CD14-positive monocyte (primary cell): ENCODE data around the gene RPL37. TPM values are rescaled to one million over a fixed set of nuclear protein-coding genes. Genes with fewer than 3 reads are reported as not detected.
A peak's percentile ranks its signal among the peaks of the same experiment; 100 is the strongest.

Source experiments
- DNase-seq, 3 donors: peaks; one replicate each; pipeline ENCODE4 v3.0.0-alpha.2; 2011 to 2022
- H2AFZ ChIP-seq: 2 replicates; pipeline ENCODE4 v1.6.0; 2012; ENCODE audit warnings: mild to moderate bottlenecking, low read depth, low read length, inconsistent platforms; ENCODE audit not compliant: insufficient read depth, poor library complexity, severe bottlenecking
- H3K27ac ChIP-seq, 2 donors: 1 replicate in 1 of 2; 2 replicates in 1 of 2; pipeline ENCODE4 v1.5.1; 2012 to 2013; ENCODE audit warnings: low read length in 2 of 2, control low read depth in 1 of 2, inconsistent platforms in 1 of 2, low read depth in 1 of 2, mild to moderate bottlenecking in 1 of 2
- H3K27me3 ChIP-seq, 2 donors: one replicate each; pipeline versions ENCODE4 v1.6.0 to v1.6.1; 2011 to 2013; ENCODE audit warnings: low read length in 2 of 2; ENCODE audit not compliant: control insufficient read depth in 2 of 2, insufficient read depth in 2 of 2
- H3K36me3 ChIP-seq, 2 donors: replicated peaks in 1 of 2; 1 replicate in 1 of 2; 2 replicates in 1 of 2; pipeline versions ENCODE4 v1.5.1 to v1.6.1; 2012 to 2013; ENCODE audit warnings: low read length in 2 of 2, control low read depth in 1 of 2, inconsistent platforms in 1 of 2, mild to moderate bottlenecking in 1 of 2; ENCODE audit not compliant: insufficient read depth in 2 of 2, control insufficient read depth in 1 of 2
- H3K4me1 ChIP-seq, 2 donors: 1 replicate in 1 of 2; 2 replicates in 1 of 2; pipeline versions ENCODE4 v1.5.1 to v1.6.1; 2012 to 2013; ENCODE audit warnings: low read length in 2 of 2, control low read depth in 1 of 2, inconsistent platforms in 1 of 2, mild to moderate bottlenecking in 1 of 2, moderate library complexity in 1 of 2; ENCODE audit not compliant: insufficient read depth in 2 of 2, control insufficient read depth in 1 of 2
- H3K4me2 ChIP-seq: replicated peaks from 2 replicates; pipeline ENCODE3; 2012; ENCODE audit warnings: low read length, moderate library complexity, mild to moderate bottlenecking; ENCODE audit not compliant: poor library complexity, severe bottlenecking; ENCODE audit errors: extremely low read depth
- H3K4me3 ChIP-seq, 3 experiments: fragments of 200-600 bp in 1 of 3; sonication (generic) in 1 of 3; replicated peaks in 1 of 3; 1 replicate in 2 of 3; 2 replicates in 1 of 3; pipeline ENCODE4 v1.5.1; 2011 to 2013; ENCODE audit warnings: low read length in 3 of 3, mild to moderate bottlenecking in 3 of 3, control low read depth in 2 of 3, low read depth in 2 of 3, inconsistent platforms in 1 of 3, moderate library complexity in 1 of 3
- H3K79me2 ChIP-seq: 2 replicates; pipeline ENCODE4 v1.6.0; 2012; ENCODE audit warnings: mild to moderate bottlenecking, control low read depth, inconsistent platforms, low read length, moderate library complexity; ENCODE audit not compliant: insufficient read depth
- H3K9ac ChIP-seq: 2 replicates; pipeline ENCODE4 v1.6.0; 2017; ENCODE audit warnings: low read length, mild to moderate bottlenecking; ENCODE audit not compliant: insufficient read depth, poor library complexity, severe bottlenecking
- H3K9me3 ChIP-seq, 2 donors: replicated peaks in 1 of 2; 1 replicate in 1 of 2; 2 replicates in 1 of 2; pipeline versions ENCODE4 v1.5.1 to v1.6.1; 2012 to 2013; ENCODE audit warnings: low read length in 2 of 2, control low read depth in 1 of 2; ENCODE audit not compliant: control insufficient read depth in 1 of 2, insufficient read depth in 1 of 2
- H4K20me1 ChIP-seq: 2 replicates; pipeline ENCODE4 v1.6.0; 2012; ENCODE audit warnings: mild to moderate bottlenecking, low read length, control low read depth, moderate library complexity; ENCODE audit not compliant: insufficient read depth
- H3K27ac Mint-ChIP-seq, 7 donors: one replicate each; pipeline ENCODE4 v1.8.0; 2020; ENCODE audit warnings: mild to moderate bottlenecking in 7 of 7, mixed read lengths in 7 of 7, moderate library complexity in 6 of 7, inconsistent platforms in 2 of 7
- H3K27me3 Mint-ChIP-seq, 3 donors: one replicate each; pipeline ENCODE4 v1.8.0; 2021 to 2022; ENCODE audit warnings: low read depth in 3 of 3, mild to moderate bottlenecking in 3 of 3, mixed read lengths in 3 of 3, moderate library complexity in 3 of 3, inconsistent platforms in 1 of 3
- H3K36me3 Mint-ChIP-seq, 2 donors: one replicate each; pipeline ENCODE4 v1.8.0; 2020; ENCODE audit warnings: mixed read lengths in 2 of 2, inconsistent platforms in 1 of 2, mild to moderate bottlenecking in 1 of 2
- H3K4me1 Mint-ChIP-seq: one replicate; pipeline ENCODE4 v1.8.0; 2020; ENCODE audit warnings: mild to moderate bottlenecking, mixed read lengths
- H3K4me3 Mint-ChIP-seq, 2 donors: one replicate each; pipeline ENCODE4 v1.8.0; 2020; ENCODE audit warnings: mild to moderate bottlenecking in 2 of 2, mixed read lengths in 2 of 2, moderate library complexity in 1 of 2
- H3K9me3 Mint-ChIP-seq, 7 donors: one replicate each; pipeline ENCODE4 v1.8.0; 2020 to 2022; ENCODE audit warnings: mixed read lengths in 7 of 7, mild to moderate bottlenecking in 6 of 7, moderate library complexity in 6 of 7, inconsistent platforms in 2 of 7
- WGBS: methylation state at CpG from one replicate; pipeline ENCODE4 v1.1.5; 2013; ENCODE audit warnings: missing lambda C conversion rate; ENCODE audit not compliant: insufficient coverage; 5-methylcytosine and 5-hydroxymethylcytosine counted together
- intact Hi-C, 2 donors: fragments of 100-400 bp; cut with micrococcal nuclease; formaldehyde crosslinking; loops; one replicate each; pipeline versions ENCODE4 v1.15.0 to v1.15.1; 2023
- polyA plus RNA-seq, 3 donors: library from polyadenylated mRNA; depleted of rRNA in 1 of 3; unstranded in 2 of 3; stranded (reverse) in 1 of 3; fragments of 300-500 nt in 2 of 3; fragments of >200 nt in 1 of 3; fragmentation: Illumina TruSeq in 2 of 3; gene quantifications; 1 replicate in 2 of 3; 2 replicates in 1 of 3; pipeline ENCODE4 v1.2.3, GENCODE V29; 2012 to 2021
- TF ChIP-seq, protein P1 (sequence below): fragments of 200-600 bp; IDR thresholded peaks from one replicate; pipeline ENCODE4 v1.8.0; 2022; ENCODE audit warnings: antibody characterized with exemption, mild to moderate bottlenecking

The RPL37 gene
- polyA plus RNA-seq, 3 donors: 87.9 to 813 (median 738) TPM

DNA sequence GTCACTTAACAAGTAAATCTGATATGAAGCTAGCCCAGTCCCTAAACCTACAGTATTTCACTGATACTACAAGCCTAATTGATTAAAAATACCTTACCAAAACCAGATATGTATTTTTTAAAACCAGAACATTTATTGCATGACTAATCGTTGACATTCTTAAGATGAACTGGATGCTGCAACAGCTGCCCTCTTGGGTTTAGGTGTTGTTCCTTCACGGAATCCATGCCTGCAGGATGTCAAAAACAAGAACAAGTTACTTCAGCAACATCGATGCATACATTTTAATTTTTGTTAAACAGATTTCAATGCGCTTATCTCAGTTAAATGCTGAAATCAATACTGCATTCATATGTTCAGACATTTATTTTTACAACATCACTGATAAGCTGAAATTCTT lies 2.7 kb downstream of the RPL37 start:
- H3K4me3 Mint-ChIP-seq: no peak overlapping the region
- H3K27me3 Mint-ChIP-seq: no peaks in the 10 kb centered on the region
- H3K9me3 Mint-ChIP-seq: peaks cover 0 to 1% (median 0%) of the 10 kb centered on the region in 7 donors
- Histone ChIP-seq H3K27ac (no peak overlapping the region), H3K9me3 (no peaks in the 10 kb centered on the region), H3K4me1 (peaks cover 24 to 30% of the 10 kb centered on the region in 2 donors), H3K27me3 (no peaks in the 10 kb centered on the region), H3K36me3 (peaks cover 62 to 68% of the 10 kb centered on the region in 2 donors), H3K4me3 (no peak overlapping the region), H3K4me2 (no peak overlapping the region), H2AFZ (no peak overlapping the region), H4K20me1 (peaks cover 67% of the 10 kb centered on the region), H3K79me2 (peaks cover 52% of the 10 kb centered on the region), H3K9ac (no peak overlapping the region)
- H3K4me1 Mint-ChIP-seq: peaks cover 36% of the 10 kb centered on the region
- WGBS: 86% methylated on average over 3 of the region's 4 CpGs
- TF ChIP-seq, protein P1, sequence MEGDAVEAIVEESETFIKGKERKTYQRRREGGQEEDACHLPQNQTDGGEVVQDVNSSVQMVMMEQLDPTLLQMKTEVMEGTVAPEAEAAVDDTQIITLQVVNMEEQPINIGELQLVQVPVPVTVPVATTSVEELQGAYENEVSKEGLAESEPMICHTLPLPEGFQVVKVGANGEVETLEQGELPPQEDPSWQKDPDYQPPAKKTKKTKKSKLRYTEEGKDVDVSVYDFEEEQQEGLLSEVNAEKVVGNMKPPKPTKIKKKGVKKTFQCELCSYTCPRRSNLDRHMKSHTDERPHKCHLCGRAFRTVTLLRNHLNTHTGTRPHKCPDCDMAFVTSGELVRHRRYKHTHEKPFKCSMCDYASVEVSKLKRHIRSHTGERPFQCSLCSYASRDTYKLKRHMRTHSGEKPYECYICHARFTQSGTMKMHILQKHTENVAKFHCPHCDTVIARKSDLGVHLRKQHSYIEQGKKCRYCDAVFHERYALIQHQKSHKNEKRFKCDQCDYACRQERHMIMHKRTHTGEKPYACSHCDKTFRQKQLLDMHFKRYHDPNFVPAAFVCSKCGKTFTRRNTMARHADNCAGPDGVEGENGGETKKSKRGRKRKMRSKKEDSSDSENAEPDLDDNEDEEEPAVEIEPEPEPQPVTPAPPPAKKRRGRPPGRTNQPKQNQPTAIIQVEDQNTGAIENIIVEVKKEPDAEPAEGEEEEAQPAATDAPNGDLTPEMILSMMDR: no peak
- no peak for DNase-seq
- intact Hi-C loops: loop anchor here in 1 of 2 donors (10.0 kb wide), 2 partner anchors 78 to 1072 kb away; partner anchors contain the start of genes RIMOC1 and TTC33
- peak overlapping the region in 2 of 7 donors; percentile 8 to 20 for H3K27ac Mint-ChIP-seq
- peaks cover 65 to 69% of the 10 kb centered on the region in 2 donors for H3K36me3 Mint-ChIP-seq

DNA sequence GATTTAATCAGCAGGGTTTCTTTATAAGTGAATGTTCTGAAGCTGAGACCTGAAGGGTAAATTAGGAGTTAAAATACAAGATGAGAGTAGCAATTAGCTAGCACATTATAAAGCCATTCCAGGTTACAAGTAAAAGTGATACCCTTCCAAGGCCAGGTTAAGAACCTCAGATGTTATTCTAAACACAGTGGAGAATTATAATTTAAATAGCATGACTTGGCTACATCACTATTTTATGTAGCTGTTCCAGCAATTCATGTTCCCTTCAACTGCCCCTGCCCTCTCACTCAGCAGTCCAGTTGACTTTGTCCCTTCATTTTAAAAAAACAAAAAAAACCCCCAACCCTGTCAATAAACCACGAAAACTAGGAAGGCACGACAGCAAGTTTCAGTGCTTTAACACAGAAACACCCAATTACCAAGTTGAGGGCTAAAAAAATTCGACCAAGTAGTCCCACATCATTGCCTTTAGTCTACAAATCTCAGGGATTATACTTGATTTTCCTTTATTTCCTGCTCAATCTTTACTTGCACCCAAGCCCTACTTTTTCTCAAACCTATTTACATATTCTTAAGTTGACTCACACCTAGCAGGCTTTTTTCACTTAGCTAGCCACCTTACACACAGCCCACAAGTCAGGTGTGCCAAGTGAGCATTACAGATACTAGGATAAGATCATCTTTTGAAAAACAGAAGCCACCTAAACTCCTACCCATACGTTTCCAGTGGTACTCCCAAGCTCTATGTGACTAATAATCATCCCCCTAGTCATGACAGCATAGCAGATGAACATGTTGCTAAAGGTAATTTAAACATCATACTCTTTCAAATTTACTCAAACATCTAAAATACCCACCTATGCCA lies 3.4 kb downstream of the RPL37 start:
- H3K9me3 Mint-ChIP-seq: peaks cover 0 to 1% (median 0%) of the 10 kb centered on the region in 7 donors
- intact Hi-C loops: loop anchor here in 1 of 2 donors (10.0 kb wide), 2 partner anchors 77 to 1073 kb away; partner anchors contain the start of genes RIMOC1 and TTC33
- peak overlapping the region in 5 of 7 donors; percentile 8 to 71 (median 48) for H3K27ac Mint-ChIP-seq
- no peak for DNase-seq
- Histone ChIP-seq H3K27me3 (no peaks in the 10 kb centered on the region), H3K4me3 (no peak overlapping the region), H3K9ac (no peak overlapping the region), H4K20me1 (peaks cover 75% of the 10 kb centered on the region), H3K4me1 (peaks cover 24 to 30% of the 10 kb centered on the region in 2 donors), H3K27ac (peak overlapping the region in 1 of 2 donors; percentile 7), H3K4me2 (no peak overlapping the region), H3K36me3 (peaks cover 70 to 76% of the 10 kb centered on the region in 2 donors), H2AFZ (no peak overlapping the region), H3K79me2 (peaks cover 52% of the 10 kb centered on the region), H3K9me3 (no peaks in the 10 kb centered on the region)
- WGBS: 81% methylated on average over 3 of the region's 4 CpGs
- no peaks in the 10 kb centered on the region for H3K27me3 Mint-ChIP-seq
- TF ChIP-seq, protein P1: no peak
- peaks cover 38% of the 10 kb centered on the region for H3K4me1 Mint-ChIP-seq
- H3K4me3 Mint-ChIP-seq: no peak overlapping the region
- peaks cover 72 to 77% of the 10 kb centered on the region in 2 donors for H3K36me3 Mint-ChIP-seq
